Choroid plexus epithelial cell (primary cell): ENCODE data around the gene PLA2G7.

ENCODE experiments used
- DNase-seq: peaks from one replicate; pipeline ENCODE4 v3.0.0-alpha.2; 2010; ENCODE audit warnings: low read depth
- H3K4me3 ChIP-seq: 2 replicates; pipeline ENCODE4 v1.5.1; 2011; ENCODE audit warnings: low read depth, mild to moderate bottlenecking, control low read depth, low read length, moderate library complexity
- CTCF ChIP-seq: conservative IDR thresholded peaks from 2 replicates; pipeline ENCODE4 v1.5.1; 2011; ENCODE audit warnings: low read depth, mild to moderate bottlenecking, control low read depth, inconsistent platforms, low read length, moderate library complexity

Gene PLA2G7

GRCh38 chr6:46715141-46715540, 20.0 kb downstream of the PLA2G7 start:
- H3K4me3 ChIP-seq = no peak overlapping the region
- DNase-seq = no peak
- no peak for TF ChIP-seq CTCF

GRCh38 chr6:46711491-46711890, 23.7 kb downstream of the PLA2G7 start:
- TF ChIP-seq CTCF = no peak
- DNase-seq = no peak
- no peak overlapping the region for H3K4me3 ChIP-seq

- TF ChIP-seq CTCF = no peak
These were observed 28.7 kb downstream of the PLA2G7 start for GRCh38 chr6:46706464-46706863.

GRCh38 chr6:46704562-46704961, 30.6 kb downstream of the PLA2G7 start:
- peak; percentile 50 for DNase-seq
- peak; percentile 10 for TF ChIP-seq CTCF
- H3K4me3 ChIP-seq = no peak overlapping the region

More at GRCh38 chr6:46706464-46706863, 28.7 kb downstream of the PLA2G7 start:
- DNase-seq = no peak
- H3K4me3 ChIP-seq = no peak overlapping the region

GRCh38 chr6:46699970-46700369, 35.2 kb downstream of the PLA2G7 start:
- TF ChIP-seq CTCF = no peak
- DNase-seq = no peak

GRCh38 chr6:46690911-46691451, 44.2 kb downstream of the PLA2G7 start:
- no peak overlapping the region for H3K4me3 ChIP-seq

More at GRCh38 chr6:46699970-46700369, 35.2 kb downstream of the PLA2G7 start:
- no peak overlapping the region for H3K4me3 ChIP-seq

More at GRCh38 chr6:46690911-46691451, 44.2 kb downstream of the PLA2G7 start:
- TF ChIP-seq CTCF = no peak
- DNase-seq = no peak
